Peyer's patch (tissue), 4 donors: ENCODE data around the gene TEX47.

Source experiments
- POLR2A ChIP-seq, 2 donors: fragments of 450-650 bp; IDR thresholded peaks; one replicate each; pipeline ENCODE4 v1.5.1; 2017; ENCODE audit warnings: antibody characterized with exemption in 2 of 2, mild to moderate bottlenecking in 2 of 2, moderate library complexity in 2 of 2
- TF ChIP-seq, protein P1 (sequence below), 6 experiments: fragments of 450-650 bp in 4 of 6; fragments of 200-600 bp in 2 of 6; sonication (generic) in 1 of 6; IDR thresholded peaks; one replicate each; pipeline ENCODE4 v1.5.1; 2017 to 2019; ENCODE audit warnings: antibody characterized with exemption in 6 of 6, mild to moderate bottlenecking in 3 of 6, moderate library complexity in 1 of 6

DNA sequence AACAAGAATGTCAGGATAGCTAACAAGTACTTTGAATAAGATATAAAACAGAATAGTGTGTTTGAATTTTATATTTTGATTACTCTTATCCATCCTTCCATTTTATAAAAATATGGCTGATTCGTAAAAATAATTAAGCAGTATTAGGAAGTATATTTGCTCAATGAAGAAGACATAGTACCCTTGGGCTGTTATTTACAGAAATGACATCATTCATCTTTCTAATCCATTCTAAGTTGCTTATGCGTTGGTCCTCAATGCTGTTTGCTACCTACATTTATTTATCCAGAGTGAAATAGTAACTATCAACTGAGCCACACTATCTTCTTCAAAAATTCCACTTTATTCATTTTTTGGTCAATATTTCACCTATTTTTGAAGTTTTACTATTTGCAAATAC lies 38.2 kb downstream of the TEX47 start:
- TF ChIP-seq, protein P1, sequence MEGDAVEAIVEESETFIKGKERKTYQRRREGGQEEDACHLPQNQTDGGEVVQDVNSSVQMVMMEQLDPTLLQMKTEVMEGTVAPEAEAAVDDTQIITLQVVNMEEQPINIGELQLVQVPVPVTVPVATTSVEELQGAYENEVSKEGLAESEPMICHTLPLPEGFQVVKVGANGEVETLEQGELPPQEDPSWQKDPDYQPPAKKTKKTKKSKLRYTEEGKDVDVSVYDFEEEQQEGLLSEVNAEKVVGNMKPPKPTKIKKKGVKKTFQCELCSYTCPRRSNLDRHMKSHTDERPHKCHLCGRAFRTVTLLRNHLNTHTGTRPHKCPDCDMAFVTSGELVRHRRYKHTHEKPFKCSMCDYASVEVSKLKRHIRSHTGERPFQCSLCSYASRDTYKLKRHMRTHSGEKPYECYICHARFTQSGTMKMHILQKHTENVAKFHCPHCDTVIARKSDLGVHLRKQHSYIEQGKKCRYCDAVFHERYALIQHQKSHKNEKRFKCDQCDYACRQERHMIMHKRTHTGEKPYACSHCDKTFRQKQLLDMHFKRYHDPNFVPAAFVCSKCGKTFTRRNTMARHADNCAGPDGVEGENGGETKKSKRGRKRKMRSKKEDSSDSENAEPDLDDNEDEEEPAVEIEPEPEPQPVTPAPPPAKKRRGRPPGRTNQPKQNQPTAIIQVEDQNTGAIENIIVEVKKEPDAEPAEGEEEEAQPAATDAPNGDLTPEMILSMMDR (IDR thresholded peaks at IDR 0.05): no peak
- no peak for TF ChIP-seq POLR2A (IDR thresholded peaks at IDR 0.05)
